ENCODE results near the gene TLE2.
"Not testable (repeated sequence)": the region's sequence is repeated elsewhere in the genome, so short reads cannot be mapped to it uniquely, and the experiment has no call there.

TLE2 gene

DNA sequence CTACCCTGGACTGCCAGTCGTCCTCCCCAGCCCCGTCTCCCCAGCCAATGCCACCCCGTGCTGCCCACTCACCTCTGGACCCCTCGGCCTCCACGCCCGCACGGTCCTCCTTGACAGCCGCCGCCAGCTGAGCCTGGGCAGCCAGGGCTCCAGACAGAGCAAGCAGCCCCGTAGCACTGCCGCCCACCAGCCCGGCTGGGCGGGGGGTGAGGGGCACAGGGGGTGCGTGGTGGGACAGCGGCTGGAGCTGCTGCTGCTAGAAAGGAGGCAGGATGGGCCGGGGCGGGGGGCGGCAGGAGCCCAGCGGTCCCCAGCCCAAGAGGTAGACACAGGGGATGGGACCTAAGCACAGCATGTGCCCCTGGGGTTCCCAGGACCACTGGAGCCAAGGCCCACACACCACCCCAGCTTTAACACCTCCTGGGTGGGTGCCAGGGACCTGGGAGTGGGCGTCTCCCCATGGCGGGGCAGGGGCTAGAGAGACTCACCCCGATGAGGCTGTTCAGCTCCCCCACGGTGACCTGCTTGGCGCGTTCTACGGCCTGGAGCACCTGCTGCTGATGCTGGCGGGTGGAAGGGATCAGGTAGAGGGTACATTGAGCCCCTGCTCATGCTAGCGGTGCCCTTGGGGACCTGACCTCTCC lies 9.7 kb downstream of the TLE2 start:
- TF ChIP-seq, protein P1, sequence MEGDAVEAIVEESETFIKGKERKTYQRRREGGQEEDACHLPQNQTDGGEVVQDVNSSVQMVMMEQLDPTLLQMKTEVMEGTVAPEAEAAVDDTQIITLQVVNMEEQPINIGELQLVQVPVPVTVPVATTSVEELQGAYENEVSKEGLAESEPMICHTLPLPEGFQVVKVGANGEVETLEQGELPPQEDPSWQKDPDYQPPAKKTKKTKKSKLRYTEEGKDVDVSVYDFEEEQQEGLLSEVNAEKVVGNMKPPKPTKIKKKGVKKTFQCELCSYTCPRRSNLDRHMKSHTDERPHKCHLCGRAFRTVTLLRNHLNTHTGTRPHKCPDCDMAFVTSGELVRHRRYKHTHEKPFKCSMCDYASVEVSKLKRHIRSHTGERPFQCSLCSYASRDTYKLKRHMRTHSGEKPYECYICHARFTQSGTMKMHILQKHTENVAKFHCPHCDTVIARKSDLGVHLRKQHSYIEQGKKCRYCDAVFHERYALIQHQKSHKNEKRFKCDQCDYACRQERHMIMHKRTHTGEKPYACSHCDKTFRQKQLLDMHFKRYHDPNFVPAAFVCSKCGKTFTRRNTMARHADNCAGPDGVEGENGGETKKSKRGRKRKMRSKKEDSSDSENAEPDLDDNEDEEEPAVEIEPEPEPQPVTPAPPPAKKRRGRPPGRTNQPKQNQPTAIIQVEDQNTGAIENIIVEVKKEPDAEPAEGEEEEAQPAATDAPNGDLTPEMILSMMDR (IDR thresholded peaks at IDR 0.05; ENCODE audit: borderline replicate concordance, insufficient read depth, low read depth, low read length), result no peak

DNA sequence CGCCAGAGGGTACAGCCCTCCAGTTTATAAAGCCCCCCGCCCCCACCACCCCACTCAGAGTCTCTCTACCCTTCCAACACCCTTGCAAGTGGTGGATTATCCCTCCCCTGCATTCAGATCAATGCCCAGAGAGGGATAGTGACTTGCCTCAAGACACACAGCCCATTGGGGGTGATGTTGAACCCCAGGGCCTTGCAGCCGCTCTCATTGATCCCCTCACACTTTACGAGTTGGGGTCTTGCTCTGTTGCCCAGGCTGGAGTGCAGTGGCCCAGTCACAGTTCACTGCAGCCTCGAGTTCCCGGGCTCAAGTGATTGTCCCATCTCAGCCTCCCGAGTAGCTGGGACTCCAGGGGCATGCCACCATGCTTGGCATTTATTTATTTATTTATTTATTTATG lies 11.2 kb downstream of the TLE2 start:
- H3K4me3 ChIP-seq (ENCODE audit: low read depth, low read length), result no peak overlapping the region
- TF ChIP-seq, protein P1 (IDR thresholded peaks at IDR 0.05; ENCODE audit: borderline replicate concordance, insufficient read depth, low read depth, low read length), result no peak

More for the DNA sequence above, 9.7 kb downstream of the TLE2 start:
- H3K4me3 ChIP-seq (ENCODE audit: low read depth, low read length), result no peak overlapping the region

DNA sequence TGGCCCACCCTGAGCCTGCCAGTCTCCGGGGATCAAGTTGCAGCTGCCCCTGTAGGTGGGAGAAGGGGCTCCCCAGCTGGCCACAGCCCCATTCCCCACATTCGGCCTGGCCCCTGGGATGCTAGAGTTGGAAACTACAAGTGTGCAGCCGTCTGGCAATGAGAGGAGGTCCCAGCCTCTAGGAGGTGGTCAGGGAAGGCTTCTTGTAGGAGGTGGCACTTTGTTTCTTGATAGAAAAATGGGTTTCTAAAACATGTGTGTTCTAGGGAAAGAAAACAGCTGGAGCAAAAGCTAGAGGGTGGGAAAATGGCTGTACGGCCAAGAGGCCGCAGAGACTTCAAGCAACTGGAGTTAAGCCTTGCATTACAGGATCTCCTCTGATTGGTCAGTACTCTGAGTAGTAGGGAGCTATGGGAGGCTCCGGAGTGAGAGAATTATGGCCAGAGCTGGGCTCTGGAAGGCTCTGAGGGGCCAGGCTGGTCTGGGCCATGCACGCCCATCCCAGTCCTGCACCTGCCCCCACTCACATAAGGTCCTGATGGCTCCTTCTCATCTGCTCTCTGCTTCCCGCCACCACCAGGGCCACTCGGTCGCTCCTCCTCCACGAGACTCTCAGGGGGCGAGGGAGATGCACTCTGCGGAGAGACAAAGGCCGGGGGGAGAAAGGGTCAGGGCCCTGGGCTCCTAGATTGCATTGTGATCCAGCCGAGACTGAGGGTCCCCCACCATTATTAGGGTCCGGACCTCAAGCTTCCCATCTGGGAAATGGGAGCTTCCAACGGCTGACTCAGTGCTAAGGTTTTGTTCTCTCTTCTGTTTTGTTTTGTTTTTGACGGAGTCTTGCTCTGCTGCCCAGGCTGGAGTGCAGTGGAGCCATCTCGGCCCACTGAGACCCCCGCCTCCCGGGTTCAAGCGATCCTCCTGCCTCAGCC lies 13.7 kb downstream of the TLE2 start:
- H3K4me3 ChIP-seq (ENCODE audit: low read depth, low read length), result no peak overlapping the region
- TF ChIP-seq, protein P1 (IDR thresholded peaks at IDR 0.05; ENCODE audit: borderline replicate concordance, insufficient read depth, low read depth, low read length), result no peak

DNA sequence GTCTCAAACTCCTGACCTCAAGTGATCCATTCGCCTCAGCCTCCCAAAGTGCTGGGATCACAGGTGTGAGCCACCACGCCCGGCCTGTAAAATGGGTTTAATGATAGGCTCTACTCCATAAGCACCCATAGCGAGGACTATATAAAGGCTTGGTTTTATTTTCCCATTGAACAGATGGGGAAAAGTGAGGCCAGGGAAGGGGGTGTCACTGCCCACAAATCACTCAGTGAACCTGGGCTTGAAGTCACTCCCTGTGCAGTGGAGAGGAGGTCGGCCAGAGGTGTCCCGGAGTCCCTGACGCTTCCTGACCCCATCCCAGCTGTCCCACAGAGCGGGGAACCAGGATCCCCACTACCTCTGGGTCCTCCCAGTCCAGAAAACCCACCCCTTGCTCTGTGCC lies 14.9 kb downstream of the TLE2 start:
- H3K4me3 ChIP-seq (ENCODE audit: low read depth, low read length), result no peak overlapping the region
- TF ChIP-seq, protein P1 (IDR thresholded peaks at IDR 0.05; ENCODE audit: borderline replicate concordance, insufficient read depth, low read depth, low read length), result no peak

DNA sequence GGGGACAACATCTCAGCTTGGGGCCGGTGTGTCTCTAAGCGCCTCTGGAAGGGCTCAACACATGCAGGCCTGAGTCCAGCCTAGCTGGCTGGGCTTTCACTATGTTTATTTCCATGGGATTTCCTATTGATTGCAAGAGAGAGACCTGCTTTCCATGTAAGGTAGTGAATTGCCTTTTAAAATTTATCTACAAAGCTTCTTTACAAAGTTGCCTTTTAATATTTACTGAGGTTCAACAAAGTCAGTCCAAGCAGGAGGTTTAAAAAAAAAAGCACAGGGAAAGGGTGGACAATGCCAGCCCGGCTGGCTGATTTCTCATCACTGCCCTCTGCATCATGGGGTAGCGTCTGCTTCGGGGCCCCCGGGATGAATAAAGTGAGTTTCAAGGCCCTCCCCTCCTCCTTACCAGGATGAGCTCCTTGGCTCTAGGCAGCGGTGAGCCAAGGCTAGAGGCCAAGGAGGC lies 15.8 kb downstream of the TLE2 start:
- TF ChIP-seq, protein P1 (IDR thresholded peaks at IDR 0.05; ENCODE audit: borderline replicate concordance, insufficient read depth, low read depth, low read length), result no peak

DNA sequence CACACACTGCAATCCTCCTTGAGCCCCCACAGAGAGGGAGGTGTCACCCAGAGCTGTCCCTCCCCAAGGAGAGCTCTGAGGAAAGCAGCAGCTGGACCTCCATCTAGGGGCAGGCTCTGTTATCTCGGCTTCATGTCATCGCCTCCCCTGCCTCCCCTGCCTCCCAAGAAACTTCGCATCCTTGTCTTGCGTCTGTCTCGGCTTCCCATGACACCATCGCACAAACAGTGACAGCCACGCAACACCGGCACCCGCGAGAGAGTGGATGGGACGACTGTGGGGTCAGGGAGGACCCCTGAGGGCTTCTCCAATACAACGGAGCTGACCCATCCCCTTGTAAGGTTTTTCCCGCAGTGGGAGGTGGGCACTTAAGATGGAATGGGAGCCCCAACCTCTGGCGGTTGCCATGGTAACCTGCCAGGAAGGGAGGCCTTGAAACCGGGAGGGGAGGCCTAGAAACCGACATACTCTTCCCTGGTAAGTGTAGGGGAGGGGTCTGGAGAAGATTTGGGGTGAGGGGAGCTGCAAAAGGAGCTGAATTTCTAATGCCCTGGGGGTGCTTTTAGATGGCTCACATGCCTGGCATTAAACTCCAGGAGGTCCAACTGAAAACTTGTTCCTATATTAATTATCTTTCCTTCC lies 16.3 kb downstream of the TLE2 start:
- TF ChIP-seq, protein P1 (IDR thresholded peaks at IDR 0.05; ENCODE audit: borderline replicate concordance, insufficient read depth, low read depth, low read length), result no peak
- H3K4me3 ChIP-seq (ENCODE audit: low read depth, low read length), result no peak overlapping the region

More for the DNA sequence above, 15.8 kb downstream of the TLE2 start:
- no peak overlapping the region for H3K4me3 ChIP-seq (ENCODE audit: low read depth, low read length)

DNA sequence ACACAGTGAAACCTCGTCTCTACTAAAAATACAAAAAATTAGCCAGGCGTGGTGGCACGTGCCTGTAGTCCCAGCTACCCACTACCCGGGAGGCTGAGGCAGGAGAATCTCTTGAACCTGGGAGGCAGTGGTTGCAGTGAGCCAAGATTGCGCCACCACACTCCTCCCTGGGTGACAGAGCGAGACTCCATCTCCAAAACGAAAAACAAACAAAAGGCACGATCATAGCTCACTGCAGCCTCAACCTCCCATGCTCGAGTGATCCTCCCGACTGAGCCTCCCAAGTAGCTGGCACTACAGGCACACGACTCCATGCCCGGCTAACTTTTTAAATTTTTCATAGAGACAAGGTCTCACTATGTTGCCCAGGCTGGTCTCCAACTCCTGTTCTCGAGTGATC lies 17.0 kb downstream of the TLE2 start:
- H3K4me3 ChIP-seq (ENCODE audit: low read depth, low read length), result not testable (repeated sequence)

Data from GM12875 (cell line).